IMR-90 (cell line): ENCODE results near the gene LRPPRC. TPM values are rescaled to one million over a fixed set of nuclear protein-coding genes. Genes with fewer than 3 reads are reported as not detected.

Experiments used
- ATAC-seq: fragments of 200-7000 bp; cut with Tn5 transposase; 2 replicates; pipeline ENCODE4 v1.9.1; 2020; ENCODE audit warnings: low read depth, mild to moderate bottlenecking, moderate library complexity
- BruUV-seq: library from RNA; stranded (reverse); fragments of 400-500 nt; replicated peaks from 2 replicates; lab custom pipeline; 2021; lab: Mats Ljungman, UMichigan
- CTCF ChIA-PET: fragments of 300-600 bp; formaldehyde crosslinking; extraction: SDS; loops from one replicate; lab custom pipeline; 2021; ENCODE audit warnings: antibody characterized with exemption; lab: Yijun Ruan, JAX
- POLR2A ChIA-PET: fragments of 300-600 bp; sonication (Branson Sonifier 250); formaldehyde crosslinking; loops from one replicate; lab custom pipeline; 2022; ENCODE audit warnings: antibody characterized with exemption; ENCODE audit not compliant: unreplicated experiment; lab: Charles Lee
- DNase-seq: peaks from one replicate; pipeline ENCODE4 v3.0.0; 2013
- H2AFZ ChIP-seq: replicated peaks from 2 replicates; pipeline ENCODE3; 2013; ENCODE audit warnings: low read length, mild to moderate bottlenecking; ENCODE audit not compliant: poor library complexity
- H2AK5ac ChIP-seq: 2 replicates; pipeline ENCODE4 v1.6.1; 2013; ENCODE audit warnings: low read depth, low read length, inconsistent platforms
- H2AK9ac ChIP-seq: replicated peaks from 2 replicates; pipeline ENCODE3; 2013; ENCODE audit warnings: mild to moderate bottlenecking, low read depth, low read length, moderate library complexity; ENCODE audit not compliant: poor library complexity
- H2BK120ac ChIP-seq: 2 replicates; pipeline ENCODE4 v1.6.1; 2013; ENCODE audit warnings: low read depth, low read length, inconsistent platforms
- H2BK15ac ChIP-seq: 3 replicates; pipeline ENCODE4 v1.6.1; 2013; ENCODE audit warnings: low read depth, low read length, inconsistent platforms
- H2BK20ac ChIP-seq: 2 replicates; pipeline ENCODE4 v1.6.1; 2013; ENCODE audit warnings: low read depth, mild to moderate bottlenecking, inconsistent platforms, low read length, moderate library complexity
- H2BK5ac ChIP-seq: 2 replicates; pipeline ENCODE4 v1.6.1; 2013; ENCODE audit warnings: mild to moderate bottlenecking, low read depth, low read length, inconsistent platforms; ENCODE audit not compliant: poor library complexity, severe bottlenecking
- H3K14ac ChIP-seq: replicated peaks from 2 replicates; pipeline ENCODE4 v1.6.1; 2013; ENCODE audit warnings: low read depth, low read length, inconsistent platforms
- H3K18ac ChIP-seq: 2 replicates; pipeline ENCODE4 v1.6.1; 2013; ENCODE audit warnings: low read depth, low read length, control low read depth
- H3K23ac ChIP-seq: 2 replicates; pipeline ENCODE4 v1.6.1; 2013; ENCODE audit warnings: low read depth, low read length, inconsistent platforms
- H3K27ac ChIP-seq: 2 replicates; pipeline ENCODE4 v1.5.1; 2013; ENCODE audit warnings: mild to moderate bottlenecking, control low read depth, low read length; ENCODE audit not compliant: insufficient read depth
- H3K27me3 ChIP-seq: 2 replicates; pipeline ENCODE4 v1.6.1; 2013; ENCODE audit warnings: low read length; ENCODE audit not compliant: control insufficient read depth, insufficient read depth
- H3K36me3 ChIP-seq: 2 replicates; pipeline ENCODE4 v1.6.1; 2013; ENCODE audit warnings: low read length, mixed read lengths; ENCODE audit not compliant: control insufficient read depth, insufficient read depth
- H3K4ac ChIP-seq: 2 replicates; pipeline ENCODE4 v1.6.1; 2013; ENCODE audit warnings: low read depth, low read length, inconsistent platforms
- H3K4me1 ChIP-seq: 2 replicates; pipeline ENCODE4 v1.6.1; 2013; ENCODE audit warnings: low read length, mixed read lengths; ENCODE audit not compliant: control insufficient read depth, insufficient read depth
- H3K4me2 ChIP-seq: 2 replicates; pipeline ENCODE4 v1.6.1; 2013; ENCODE audit warnings: low read depth, mild to moderate bottlenecking, control low read depth, low read length, moderate library complexity
- H3K4me3 ChIP-seq: 2 replicates; pipeline ENCODE4 v1.5.1; 2013; ENCODE audit warnings: low read depth, mild to moderate bottlenecking, control low read depth, low read length, moderate library complexity; ENCODE audit not compliant: insufficient read depth
- H3K56ac ChIP-seq: 2 replicates; pipeline ENCODE4 v1.6.1; 2013; ENCODE audit warnings: low read length, inconsistent platforms; ENCODE audit not compliant: insufficient read depth; ENCODE audit errors: extremely low read depth
- H3K79me1 ChIP-seq, 2 experiments: 2 replicates each; pipeline ENCODE4 v1.6.1; 2013; ENCODE audit warnings: low read length in 2 of 2, inconsistent platforms in 1 of 2, low read depth in 1 of 2
- H3K9ac ChIP-seq: 2 replicates; pipeline ENCODE4 v1.6.1; 2013; ENCODE audit warnings: low read depth, low read length, control low read depth
- H3K9me1 ChIP-seq: 2 replicates; pipeline ENCODE4 v1.6.1; 2013; ENCODE audit warnings: low read length, inconsistent platforms; ENCODE audit not compliant: insufficient read depth
- H3K9me3 ChIP-seq: 2 replicates; pipeline ENCODE4 v1.6.1; 2013; ENCODE audit warnings: low read length; ENCODE audit not compliant: control insufficient read depth, insufficient read depth
- H4K20me1 ChIP-seq: 2 replicates; pipeline ENCODE4 v1.6.1; 2013; ENCODE audit warnings: low read length, inconsistent platforms; ENCODE audit not compliant: insufficient read depth
- H4K5ac ChIP-seq: 2 replicates; pipeline ENCODE4 v1.6.1; 2013; ENCODE audit warnings: mild to moderate bottlenecking, low read depth, low read length, control low read depth
- H4K8ac ChIP-seq, 2 experiments: 2 replicates each; pipeline ENCODE4 v1.6.1; 2013; ENCODE audit warnings: low read depth in 2 of 2, low read length in 2 of 2, control low read depth in 1 of 2, inconsistent platforms in 1 of 2
- H4K91ac ChIP-seq: 2 replicates; pipeline ENCODE4 v1.6.1; 2013; ENCODE audit warnings: low read depth, low read length, inconsistent platforms; ENCODE audit not compliant: insufficient read depth
- CHD1 ChIP-seq: IDR thresholded peaks from 2 replicates; pipeline ENCODE4 v1.6.1; 2012; ENCODE audit warnings: low read depth, low read length, improper control_type of control experiment
- MAFK ChIP-seq: IDR thresholded peaks from 2 replicates; pipeline ENCODE4 v1.6.1; 2012; ENCODE audit warnings: low read depth, low read length, improper control_type of control experiment
- whole genome bisulfite sequencing, 2 experiments: methylation state at CpG; one replicate each; pipeline versions ENCODE4 v1.1.5 to v1.1.7; 2013; ENCODE audit warnings: missing lambda C conversion rate in 2 of 2; ENCODE audit not compliant: insufficient read length in 1 of 2; ENCODE audit errors: extremely low coverage in 2 of 2; 5-methylcytosine and 5-hydroxymethylcytosine counted together
- dilution Hi-C: fragments of 300-500 bp; cut with HindIII; formaldehyde crosslinking; loops from one replicate; pipeline ENCODE4 v1.14.3; 2018; ENCODE audit warnings: low sequenced_read_pairs; ENCODE audit not compliant: unreplicated experiment
- in situ Hi-C: fragments of 300-500 bp; cut with MboI; formaldehyde crosslinking; loops from 3 replicates; pipeline ENCODE4 v1.14.3; 2019; ENCODE audit warnings: low sequenced_read_pairs, inconsistent platforms, mixed read lengths
- intact Hi-C: fragments of 100-400 bp; cut with micrococcal nuclease; formaldehyde crosslinking; loops from 2 replicates; pipeline ENCODE4 v1.10.0; 2022
- polyA plus RNA-seq, 3 experiments: library from polyadenylated mRNA; depleted of rRNA; stranded (reverse); fragments of >200 nt; gene quantifications; 2 replicates each; pipeline ENCODE4 v1.2.3, GENCODE V29; 2012; ENCODE audit warnings: low replicate concordance in 1 of 3
- total RNA-seq: library from RNA; depleted of rRNA; stranded (reverse); fragments of >200 nt; gene quantifications from 2 replicates; pipeline ENCODE4 v1.2.3, GENCODE V29; 2012

Gene LRPPRC
- total and polyA plus RNA-seq, 2 of the 4 experiments (the other 2 are of a cell fraction): 30.4 to 36.0 TPM

GRCh38 chr2:43993437-43993836, 2.4 kb downstream of the LRPPRC start:
- DNase-seq (no peak), ATAC-seq (no peak)
- H3K9me1 ChIP-seq: peaks cover 11% of the 10 kb centered on the region
- no peak overlapping the region for H2BK20ac ChIP-seq
- H3K4me3 ChIP-seq: no peak overlapping the region
- no peaks in the 10 kb centered on the region for H3K27me3 ChIP-seq
- H2BK120ac ChIP-seq: no peak overlapping the region
- no peak overlapping the region for H3K14ac ChIP-seq
- 0 out of 2 replicates have a peak, but pooled peaks cover 2% of the 10 kb centered on the region for H3K4me1 ChIP-seq
- peaks cover 5% of the 10 kb centered on the region for H3K36me3 ChIP-seq
- no peak overlapping the region for H4K91ac ChIP-seq
- H4K20me1 ChIP-seq: peaks cover 51% of the 10 kb centered on the region
- no peak overlapping the region for H3K23ac ChIP-seq
- ChIA-PET CTCF (no interaction called here), POLR2A (no interaction called here)
- no CpG with 5 or more reads among the region's 5 CpGs for WGBS, 2 experiments
- no peak overlapping the region for H4K5ac ChIP-seq
- BruUV-seq: no TSS peak
- no peak overlapping the region for H3K18ac ChIP-seq
- in situ Hi-C loops (no loop called here), intact Hi-C loops (no loop called here), dilution Hi-C loops (no loop called here)
- H2BK15ac ChIP-seq: no peak overlapping the region
- H3K9ac ChIP-seq: no peak overlapping the region
- no peak overlapping the region for H2AFZ ChIP-seq
- H3K27ac ChIP-seq: no peak overlapping the region
- no peak overlapping the region for H3K56ac ChIP-seq
- H3K4ac ChIP-seq: no peak overlapping the region
- TF ChIP-seq MAFK (no peak), CHD1 (no peak)
- no peak overlapping the region for H4K8ac ChIP-seq
- no peak overlapping the region for H2AK5ac ChIP-seq
- no peaks in the 10 kb centered on the region for H3K9me3 ChIP-seq
- H3K79me1 ChIP-seq: peaks cover 20 to 54% of the 10 kb centered on the region in 2 experiments
- H3K4me2 ChIP-seq: no peak overlapping the region
- no peak overlapping the region for H2BK5ac ChIP-seq
- H2AK9ac ChIP-seq: no peak overlapping the region
